Retinal pigment epithelial cell (primary cell): ENCODE measurements around the gene TENM3.

Source experiments
- DNase-seq: peaks from one replicate; pipeline ENCODE4 v3.0.0-alpha.2; 2010; ENCODE audit warnings: low read depth
- H3K4me3 ChIP-seq: 2 replicates; pipeline ENCODE4 v1.5.1; 2011; ENCODE audit warnings: mild to moderate bottlenecking, low read length, control low read depth, moderate library complexity
- CTCF ChIP-seq: conservative IDR thresholded peaks from 2 replicates; pipeline ENCODE4 v1.5.1; 2011; ENCODE audit warnings: low read depth, low read length, control low read depth, inconsistent platforms

Gene TENM3

GRCh38 chr4:182786991-182787390 lies 543.8 kb downstream of the TENM3 start:
- no peak for DNase-seq
- no peak for TF ChIP-seq CTCF
- H3K4me3 ChIP-seq = no peak overlapping the region

DNA sequence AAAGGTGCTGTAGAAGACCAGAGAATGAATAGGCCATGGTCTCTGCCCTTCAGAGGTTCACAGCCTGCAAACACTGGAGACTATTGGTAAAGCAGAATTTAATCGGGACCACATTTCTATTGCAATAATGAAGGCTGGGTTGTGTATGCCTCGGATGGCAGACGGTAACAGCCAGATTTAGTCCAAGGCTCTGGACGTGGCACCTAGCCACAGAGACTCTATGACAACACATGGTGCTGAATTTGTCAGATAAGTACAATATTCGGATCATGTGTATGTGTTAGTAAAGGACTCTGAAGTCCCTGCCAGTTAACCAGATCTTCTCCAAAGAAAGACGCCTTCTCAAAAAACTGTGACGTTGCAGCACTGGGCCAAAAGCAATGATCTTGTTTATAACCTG lies 545.0 kb downstream of the TENM3 start:
- no peak for TF ChIP-seq CTCF
- no peak for DNase-seq
- no peak overlapping the region for H3K4me3 ChIP-seq

- no peak for DNase-seq
- H3K4me3 ChIP-seq = no peak overlapping the region
- no peak for TF ChIP-seq CTCF
These were observed 546.3 kb downstream of the TENM3 start for GRCh38 chr4:182789529-182789928.

DNA sequence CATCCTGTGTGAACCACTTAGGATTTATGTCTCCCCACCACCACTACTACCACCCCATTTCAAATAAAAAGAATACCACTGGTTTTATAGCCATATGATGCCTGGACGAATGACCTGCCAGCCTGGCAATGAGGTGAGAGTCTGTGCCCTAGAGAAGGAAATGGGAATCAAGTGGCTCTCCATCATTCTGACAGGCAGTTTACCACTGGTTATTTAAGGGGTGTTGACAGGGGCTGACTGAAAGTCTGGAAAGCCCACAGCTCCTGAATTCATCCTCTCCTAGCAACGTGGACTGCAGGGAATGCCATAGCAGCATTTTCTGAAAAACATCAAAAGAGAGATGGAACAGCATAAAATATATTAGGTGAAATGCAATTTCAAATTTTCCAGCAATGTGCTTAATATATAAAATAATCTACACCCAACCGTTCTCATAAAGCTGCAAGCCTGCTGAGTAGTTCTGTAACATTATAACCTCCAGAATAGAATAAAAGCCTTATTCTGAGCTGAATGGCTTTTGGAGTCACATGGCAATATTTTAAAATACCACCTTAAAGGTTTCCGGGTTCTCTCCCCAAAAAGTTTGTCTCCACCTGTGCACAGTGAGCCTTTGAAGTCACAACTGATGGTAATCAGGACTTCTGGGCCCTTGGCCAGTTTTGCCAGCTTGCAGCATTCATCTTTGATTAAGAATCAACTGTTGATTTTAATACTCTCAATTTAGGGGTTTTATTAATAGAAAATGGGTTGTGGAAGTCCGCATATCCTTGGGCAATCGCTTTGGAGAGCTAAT lies 552.4 kb downstream of the TENM3 start:
- no peak overlapping the region for H3K4me3 ChIP-seq
- no peak for TF ChIP-seq CTCF
- no peak for DNase-seq

DNA sequence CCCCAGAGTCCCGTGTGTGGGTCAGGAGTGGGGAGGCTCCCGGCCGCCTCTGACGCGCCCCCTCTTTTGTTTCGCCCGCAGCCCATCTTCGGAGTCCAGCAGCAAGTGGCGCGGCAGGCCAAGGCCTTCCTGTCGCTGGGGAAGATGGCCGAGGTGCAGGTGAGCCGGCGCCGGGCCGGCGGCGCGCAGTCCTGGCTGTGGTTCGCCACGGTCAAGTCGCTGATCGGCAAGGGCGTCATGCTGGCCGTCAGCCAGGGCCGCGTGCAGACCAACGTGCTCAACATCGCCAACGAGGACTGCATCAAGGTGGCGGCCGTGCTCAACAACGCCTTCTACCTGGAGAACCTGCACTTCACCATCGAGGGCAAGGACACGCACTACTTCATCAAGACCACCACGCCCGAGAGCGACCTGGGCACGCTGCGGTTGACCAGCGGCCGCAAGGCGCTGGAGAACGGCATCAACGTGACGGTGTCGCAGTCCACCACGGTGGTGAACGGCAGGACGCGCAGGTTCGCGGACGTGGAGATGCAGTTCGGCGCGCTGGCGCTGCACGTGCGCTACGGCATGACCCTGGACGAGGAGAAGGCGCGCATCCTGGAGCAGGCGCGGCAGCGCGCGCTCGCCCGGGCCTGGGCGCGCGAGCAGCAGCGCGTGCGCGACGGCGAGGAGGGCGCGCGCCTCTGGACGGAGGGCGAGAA lies 556.5 kb downstream of the TENM3 start:
- TF ChIP-seq CTCF = no peak
- no peak for DNase-seq
- no peak overlapping the region for H3K4me3 ChIP-seq

DNA sequence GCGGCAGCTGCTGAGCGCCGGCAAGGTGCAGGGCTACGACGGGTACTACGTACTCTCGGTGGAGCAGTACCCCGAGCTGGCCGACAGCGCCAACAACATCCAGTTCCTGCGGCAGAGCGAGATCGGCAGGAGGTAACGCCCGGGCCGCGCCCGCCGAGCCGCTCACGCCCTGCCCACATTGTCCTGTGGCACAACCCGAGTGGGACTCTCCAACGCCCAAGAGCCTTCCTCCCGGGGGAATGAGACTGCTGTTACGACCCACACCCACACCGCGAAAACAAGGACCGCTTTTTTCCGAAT lies 557.0 kb downstream of the TENM3 start:
- no peak overlapping the region for H3K4me3 ChIP-seq
- no peak for TF ChIP-seq CTCF
- no peak for DNase-seq

- TF ChIP-seq CTCF = no peak
- DNase-seq = no peak
- no peak overlapping the region for H3K4me3 ChIP-seq
These were observed 558.4 kb downstream of the TENM3 start for GRCh38 chr4:182801636-182802035.
